GM23338 (cell line): ENCODE results near the gene GSTA2. TPM values are rescaled to one million over a fixed set of nuclear protein-coding genes. Genes with fewer than 3 reads are reported as not detected.

ENCODE experiments used
- ATAC-seq: fragments of 200-7000 bp; cut with Tn5 transposase; 3 replicates; pipeline ENCODE4 v1.9.1; 2020
- DNase-seq: peaks from one replicate; pipeline ENCODE4 v3.0.0-alpha.2; 2015; ENCODE audit warnings: low spot score
- H2AFZ ChIP-seq: fragments of 200-600 bp; sonication (generic); 2 replicates; pipeline ENCODE4 v1.8.0; 2016; ENCODE audit warnings: antibody characterized with exemption, mild to moderate bottlenecking, moderate library complexity
- H3F3A ChIP-seq: fragments of 200-600 bp; sonication (generic); replicated peaks from 2 replicates; pipeline ENCODE4 v1.8.0; 2017; ENCODE audit warnings: antibody characterized with exemption, mixed run types, low read depth
- H3K27ac ChIP-seq: fragments of 200-600 bp; sonication (generic); 2 replicates; pipeline ENCODE4 v1.6.1; 2016; ENCODE audit warnings: low read depth
- H3K27me3 ChIP-seq: fragments of 200-600 bp; sonication (generic); 2 replicates; pipeline ENCODE4 v1.8.0; 2016; ENCODE audit warnings: mild to moderate bottlenecking, mixed run types, moderate library complexity; ENCODE audit not compliant: insufficient read depth
- H3K36me3 ChIP-seq: fragments of 200-600 bp; sonication (generic); 2 replicates; pipeline ENCODE4 v1.8.0; 2016; ENCODE audit warnings: mild to moderate bottlenecking; ENCODE audit not compliant: insufficient read depth
- H3K4me1 ChIP-seq: fragments of 200-600 bp; sonication (generic); 2 replicates; pipeline ENCODE4 v1.8.0; 2016; ENCODE audit warnings: mild to moderate bottlenecking, moderate library complexity; ENCODE audit not compliant: insufficient read depth
- H3K4me2 ChIP-seq: fragments of 200-600 bp; sonication (generic); 2 replicates; pipeline ENCODE4 v1.7.1; 2017; ENCODE audit warnings: mixed run types
- H3K4me3 ChIP-seq: fragments of 200-600 bp; sonication (generic); 2 replicates; pipeline ENCODE4 v1.6.1; 2016; ENCODE audit warnings: mixed run types
- H3K79me2 ChIP-seq: fragments of 200-600 bp; sonication (generic); replicated peaks from 2 replicates; pipeline ENCODE4 v1.8.0; 2017; ENCODE audit warnings: mild to moderate bottlenecking; ENCODE audit not compliant: insufficient read depth
- H3K9me2 ChIP-seq: fragments of 200-600 bp; sonication (generic); 2 replicates; pipeline ENCODE4 v1.8.0; 2017; ENCODE audit not compliant: insufficient read depth
- H4K20me1 ChIP-seq: fragments of 200-600 bp; sonication (generic); replicated peaks from 2 replicates; pipeline ENCODE4 v1.8.0; 2017; ENCODE audit warnings: mild to moderate bottlenecking; ENCODE audit not compliant: insufficient read depth
- H3K27ac Mint-ChIP-seq: 2 replicates; pipeline ENCODE4 v1.8.0; 2020; ENCODE audit warnings: inconsistent platforms, mild to moderate bottlenecking, moderate library complexity, mixed read lengths
- H3K27me3 Mint-ChIP-seq: 3 replicates; pipeline ENCODE4 v1.8.0; 2022; ENCODE audit warnings: low read depth, mild to moderate bottlenecking, moderate library complexity, mixed read lengths, inconsistent platforms; ENCODE audit not compliant: insufficient read depth, poor library complexity
- H3K36me3 Mint-ChIP-seq: 3 replicates; pipeline ENCODE4 v1.8.0; 2021; ENCODE audit warnings: low read depth, mild to moderate bottlenecking, inconsistent platforms, moderate library complexity, mixed read lengths
- H3K4me1 Mint-ChIP-seq: 3 replicates; pipeline ENCODE4 v1.8.0; 2020; ENCODE audit warnings: mild to moderate bottlenecking, inconsistent platforms, mixed read lengths
- H3K4me3 Mint-ChIP-seq: 3 replicates; pipeline ENCODE4 v1.8.0; 2021; ENCODE audit warnings: moderate library complexity, mild to moderate bottlenecking, inconsistent platforms, mixed read lengths
- H3K9me3 Mint-ChIP-seq: 3 replicates; pipeline ENCODE4 v1.8.0; 2020; ENCODE audit warnings: moderate library complexity, mild to moderate bottlenecking, inconsistent platforms, mixed read lengths
- EZH2phosphoT487 ChIP-seq: fragments of 200-600 bp; sonication (generic); IDR thresholded peaks from one replicate; pipeline ENCODE4 v1.8.1; 2018; ENCODE audit warnings: antibody characterized with exemption; ENCODE audit not compliant: unreplicated experiment
- JUNB ChIP-seq: IDR thresholded peaks from one replicate; pipeline ENCODE4 v1.6.1; 2016; ENCODE audit warnings: antibody characterized with exemption; ENCODE audit not compliant: unreplicated experiment
- POLR2AphosphoS5 ChIP-seq: IDR thresholded peaks from 2 replicates; pipeline ENCODE4 v1.6.1; 2016; ENCODE audit warnings: antibody characterized with exemption, low read depth
- STAT1 ChIP-seq: IDR thresholded peaks from one replicate; pipeline ENCODE4 v1.6.1; 2016; ENCODE audit warnings: antibody characterized with exemption; ENCODE audit not compliant: unreplicated experiment
- ZNF331 ChIP-seq: fragments of 250-450 bp; sonication (Bioruptor Pico); IDR thresholded peaks from 2 replicates; pipeline ENCODE4 v1.5.0; 2020; ENCODE audit warnings: low read depth, mild to moderate bottlenecking, moderate library complexity
- polyA plus RNA-seq: library from polyadenylated mRNA; unstranded; fragments of >200 nt; fragmentation: Nextera tagmentation; extraction: Ambion mirVana; gene quantifications from 2 replicates; pipeline ENCODE4 v1.2.1, GENCODE V29; 2016
- total RNA-seq: library from RNA; depleted of rRNA; stranded (reverse); fragments of >200 nt; shearing (Covaris generic); gene quantifications from 2 replicates; pipeline ENCODE4 v1.2.3, GENCODE V29; 2014
- TF ChIP-seq, protein P1 (sequence below): fragments of 250-450 bp; sonication (Bioruptor Pico); IDR thresholded peaks from 2 replicates; pipeline ENCODE4 v1.5.0; 2020; ENCODE audit warnings: mild to moderate bottlenecking, moderate library complexity

GSTA2 gene
- total and polyA plus RNA-seq, 2 experiments from 2014 or later, result not detected

DNA sequence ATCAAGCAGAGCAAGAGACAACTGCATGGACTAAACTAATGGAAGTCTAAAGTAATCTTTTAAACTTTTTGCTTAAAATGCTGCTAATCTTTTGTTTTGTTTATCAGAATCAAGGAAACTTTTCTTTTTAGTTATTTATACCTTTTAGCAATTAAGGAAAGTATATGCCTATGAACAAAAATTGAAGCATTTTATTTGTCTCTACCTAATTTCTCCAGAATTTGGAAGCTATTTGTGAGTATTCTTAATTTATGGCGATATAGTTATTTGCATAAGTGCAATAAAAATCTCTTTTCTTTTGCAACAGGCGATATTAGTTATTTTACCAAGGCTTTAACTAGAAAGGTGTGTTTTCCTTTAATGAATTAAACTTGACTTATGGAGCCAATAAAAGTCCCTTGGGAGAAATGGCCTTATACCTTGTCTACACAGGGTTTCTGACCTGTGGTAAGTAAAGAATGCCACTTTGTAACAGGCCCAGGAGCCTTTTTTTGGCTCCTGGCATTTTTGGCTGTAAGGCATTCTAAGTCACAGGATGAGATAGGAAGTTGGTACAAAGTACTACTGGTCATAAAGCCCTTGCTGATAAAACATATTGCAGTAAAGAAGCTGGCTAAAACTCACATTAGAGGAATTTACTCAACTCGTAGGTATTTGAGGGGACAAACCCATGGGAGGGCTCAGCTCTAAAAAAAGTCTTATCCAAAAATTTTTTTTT lies 55.2 kb downstream of the GSTA2 start (continued):
- TF ChIP-seq, protein P1, sequence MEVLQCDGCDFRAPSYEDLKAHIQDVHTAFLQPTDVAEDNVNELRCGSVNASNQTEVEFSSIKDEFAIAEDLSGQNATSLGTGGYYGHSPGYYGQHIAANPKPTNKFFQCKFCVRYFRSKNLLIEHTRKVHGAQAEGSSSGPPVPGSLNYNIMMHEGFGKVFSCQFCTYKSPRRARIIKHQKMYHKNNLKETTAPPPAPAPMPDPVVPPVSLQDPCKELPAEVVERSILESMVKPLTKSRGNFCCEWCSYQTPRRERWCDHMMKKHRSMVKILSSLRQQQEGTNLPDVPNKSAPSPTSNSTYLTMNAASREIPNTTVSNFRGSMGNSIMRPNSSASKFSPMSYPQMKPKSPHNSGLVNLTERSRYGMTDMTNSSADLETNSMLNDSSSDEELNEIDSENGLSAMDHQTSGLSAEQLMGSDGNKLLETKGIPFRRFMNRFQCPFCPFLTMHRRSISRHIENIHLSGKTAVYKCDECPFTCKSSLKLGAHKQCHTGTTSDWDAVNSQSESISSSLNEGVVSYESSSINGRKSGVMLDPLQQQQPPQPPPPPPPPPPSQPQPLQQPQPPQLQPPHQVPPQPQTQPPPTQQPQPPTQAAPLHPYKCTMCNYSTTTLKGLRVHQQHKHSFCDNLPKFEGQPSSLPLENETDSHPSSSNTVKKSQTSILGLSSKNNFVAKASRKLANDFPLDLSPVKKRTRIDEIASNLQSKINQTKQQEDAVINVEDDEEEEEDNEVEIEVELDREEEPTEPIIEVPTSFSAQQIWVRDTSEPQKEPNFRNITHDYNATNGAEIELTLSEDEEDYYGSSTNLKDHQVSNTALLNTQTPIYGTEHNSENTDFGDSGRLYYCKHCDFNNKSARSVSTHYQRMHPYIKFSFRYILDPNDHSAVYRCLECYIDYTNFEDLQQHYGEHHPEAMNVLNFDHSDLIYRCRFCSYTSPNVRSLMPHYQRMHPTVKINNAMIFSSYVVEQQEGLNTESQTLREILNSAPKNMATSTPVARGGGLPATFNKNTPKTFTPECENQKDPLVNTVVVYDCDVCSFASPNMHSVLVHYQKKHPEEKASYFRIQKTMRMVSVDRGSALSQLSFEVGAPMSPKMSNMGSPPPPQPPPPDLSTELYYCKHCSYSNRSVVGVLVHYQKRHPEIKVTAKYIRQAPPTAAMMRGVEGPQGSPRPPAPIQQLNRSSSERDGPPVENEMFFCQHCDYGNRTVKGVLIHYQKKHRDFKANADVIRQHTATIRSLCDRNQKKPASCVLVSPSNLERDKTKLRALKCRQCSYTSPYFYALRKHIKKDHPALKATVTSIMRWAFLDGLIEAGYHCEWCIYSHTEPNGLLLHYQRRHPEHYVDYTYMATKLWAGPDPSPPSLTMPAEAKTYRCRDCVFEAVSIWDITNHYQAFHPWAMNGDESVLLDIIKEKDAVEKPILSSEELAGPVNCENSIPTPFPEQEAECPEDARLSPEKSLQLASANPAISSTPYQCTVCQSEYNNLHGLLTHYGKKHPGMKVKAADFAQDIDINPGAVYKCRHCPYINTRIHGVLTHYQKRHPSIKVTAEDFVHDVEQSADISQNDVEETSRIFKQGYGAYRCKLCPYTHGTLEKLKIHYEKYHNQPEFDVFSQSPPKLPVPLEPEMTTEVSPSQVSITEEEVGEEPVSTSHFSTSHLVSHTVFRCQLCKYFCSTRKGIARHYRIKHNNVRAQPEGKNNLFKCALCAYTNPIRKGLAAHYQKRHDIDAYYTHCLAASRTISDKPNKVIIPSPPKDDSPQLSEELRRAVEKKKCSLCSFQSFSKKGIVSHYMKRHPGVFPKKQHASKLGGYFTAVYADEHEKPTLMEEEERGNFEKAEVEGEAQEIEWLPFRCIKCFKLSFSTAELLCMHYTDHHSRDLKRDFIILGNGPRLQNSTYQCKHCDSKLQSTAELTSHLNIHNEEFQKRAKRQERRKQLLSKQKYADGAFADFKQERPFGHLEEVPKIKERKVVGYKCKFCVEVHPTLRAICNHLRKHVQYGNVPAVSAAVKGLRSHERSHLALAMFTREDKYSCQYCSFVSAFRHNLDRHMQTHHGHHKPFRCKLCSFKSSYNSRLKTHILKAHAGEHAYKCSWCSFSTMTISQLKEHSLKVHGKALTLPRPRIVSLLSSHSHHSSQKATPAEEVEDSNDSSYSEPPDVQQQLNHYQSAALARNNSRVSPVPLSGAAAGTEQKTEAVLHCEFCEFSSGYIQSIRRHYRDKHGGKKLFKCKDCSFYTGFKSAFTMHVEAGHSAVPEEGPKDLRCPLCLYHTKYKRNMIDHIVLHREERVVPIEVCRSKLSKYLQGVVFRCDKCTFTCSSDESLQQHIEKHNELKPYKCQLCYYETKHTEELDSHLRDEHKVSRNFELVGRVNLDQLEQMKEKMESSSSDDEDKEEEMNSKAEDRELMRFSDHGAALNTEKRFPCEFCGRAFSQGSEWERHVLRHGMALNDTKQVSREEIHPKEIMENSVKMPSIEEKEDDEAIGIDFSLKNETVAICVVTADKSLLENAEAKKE, result no peak
- no peak for TF ChIP-seq ZNF331
- TF ChIP-seq STAT1, result no peak
- no peak for TF ChIP-seq POLR2AphosphoS5

DNA sequence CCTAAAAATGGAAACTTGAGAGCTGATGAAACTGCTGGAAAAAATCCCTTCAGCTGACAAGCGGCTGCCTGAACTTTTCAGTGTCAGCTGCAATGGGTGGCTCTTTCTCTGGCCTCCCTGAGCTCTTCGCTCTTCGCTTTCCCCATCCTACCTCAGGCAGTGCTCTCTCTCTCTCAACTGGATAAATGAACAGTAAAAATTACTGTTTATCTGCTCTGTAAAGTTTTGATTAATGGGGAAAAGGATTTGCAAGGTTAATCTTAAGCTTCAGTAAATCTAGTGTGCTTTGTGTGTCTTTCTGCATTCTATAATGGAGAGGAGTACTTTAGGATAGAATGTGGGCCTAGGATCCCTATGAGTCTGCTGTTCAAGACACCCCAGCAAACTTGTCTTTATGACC lies 57.3 kb downstream of the GSTA2 start:
- Histone ChIP-seq H2AFZ (no peak overlapping the region), H3F3A (no peaks in the 10 kb centered on the region), H3K4me1 (no peaks in the 10 kb centered on the region), H3K4me3 (no peak overlapping the region), H3K27me3 (no peaks in the 10 kb centered on the region), H3K79me2 (no peaks in the 10 kb centered on the region), H4K20me1 (no peaks in the 10 kb centered on the region), H3K27ac (no peak overlapping the region), H3K4me2 (no peak overlapping the region), H3K9me2 (no peaks in the 10 kb centered on the region; the same call in 1 of the 2 replicates), H3K36me3 (no peaks in the 10 kb centered on the region; the same call in 1 of the 2 replicates)
- Mint-ChIP-seq H3K4me3 (no peak overlapping the region), H3K4me1 (no peaks in the 10 kb centered on the region), H3K27me3 (no peaks in the 10 kb centered on the region), H3K9me3 (peaks cover 23% of the 10 kb centered on the region; the same call in 2 of the 3 replicates), H3K36me3 (peaks cover 3% of the 10 kb centered on the region; the same call in 1 of the 3 replicates), H3K27ac (no peak overlapping the region)
- ATAC-seq (no peak), DNase-seq (no peak)
- TF ChIP-seq, protein P1, result no peak
- TF ChIP-seq JUNB, result no peak
- TF ChIP-seq EZH2phosphoT487, result no peak
